RPMI7951 (cell line): ENCODE data around the gene TRAPPC4. TPM values are rescaled to one million over a fixed set of nuclear protein-coding genes. Genes with fewer than 3 reads are reported as not detected.

Experiments used
- DNase-seq: peaks from one replicate; pipeline ENCODE4 v3.0.0-alpha.2; 2012; ENCODE audit warnings: low read depth
- total RNA-seq: library from RNA; depleted of rRNA; stranded (reverse); fragments of >200 nt; shearing (Covaris generic); gene quantifications from 2 replicates; pipeline ENCODE4 v1.2.3, GENCODE V29; 2014; rRNA removed

Gene TRAPPC4
- total RNA-seq, 1 experiment from 2014 or later, result 135 TPM

- peak; percentile 97 for DNase-seq
Measured at GRCh38 chr11:119067371-119068222, 49.0 kb downstream of the TRAPPC4 start, which contains the start of gene VPS11. Gene VPS11, plus strand, starts transcription at chr11:119067818. Its CDS starts 6 bp downstream, at chr11:119067824.

Other genes starting within 250 kb of the TRAPPC4 start
- gene DDX6, start 227.6 kb upstream of the TRAPPC4 start, total RNA-seq, result 41.4 and 45.2 TPM in 2 replicates
- gene CXCR5, start 134.9 kb upstream of the TRAPPC4 start, total RNA-seq, result not detected in 2 replicates
- 11.1 and 13.8 TPM in 2 replicates for gene BCL9L, start 92.8 kb upstream of the TRAPPC4 start, total RNA-seq
- not detected in 2 replicates for gene UPK2, start 62.5 kb upstream of the TRAPPC4 start, total RNA-seq
- gene FOXR1, start 47.0 kb upstream of the TRAPPC4 start, total RNA-seq, result not detected in 2 replicates
- gene CENATAC, start 20.6 kb upstream of the TRAPPC4 start, total RNA-seq, result 7.2 and 8.1 TPM in 2 replicates
- 2,312 and 2,810 TPM in 2 replicates for gene RPS25, start 423 bp upstream of the TRAPPC4 start, total RNA-seq
- gene SLC37A4, start 12.1 kb downstream of the TRAPPC4 start, total RNA-seq, result 18.6 and 19.7 TPM in 2 replicates
- gene HYOU1, start 38.4 kb downstream of the TRAPPC4 start, total RNA-seq, result 106 and 115 TPM in 2 replicates
- gene VPS11, start 49.1 kb downstream of the TRAPPC4 start, total RNA-seq, result 19.1 and 24.6 TPM in 2 replicates
- gene HMBS, start 66.1 kb downstream of the TRAPPC4 start, total RNA-seq, result 14.3 and 17.1 TPM in 2 replicates
- gene DPAGT1, start 83.1 kb downstream of the TRAPPC4 start, total RNA-seq, result 41.6 and 44.0 TPM in 2 replicates
- gene C2CD2L, start 88.6 kb downstream of the TRAPPC4 start, total RNA-seq, result 3.2 and 4.8 TPM in 2 replicates
- gene HINFP, start 102.8 kb downstream of the TRAPPC4 start, total RNA-seq, result 13.2 and 16.5 TPM in 2 replicates
- 0.20 and 0.24 TPM in 2 replicates for gene ABCG4, start 130.3 kb downstream of the TRAPPC4 start, total RNA-seq
- 4.9 and 5.6 TPM in 2 replicates for gene NLRX1, start 150.0 kb downstream of the TRAPPC4 start, total RNA-seq
- not detected in 2 replicates for gene NHERF4, start 166.7 kb downstream of the TRAPPC4 start, total RNA-seq
- gene CBL, start 187.6 kb downstream of the TRAPPC4 start, total RNA-seq, result 12.7 and 14.1 TPM in 2 replicates